Spleen (tissue), 11 donors: Measurements from ENCODE around the gene HOXB5. TPM values are rescaled to one million over a fixed set of nuclear protein-coding genes. Genes with fewer than 3 reads are reported as not detected.

Experiments
- DNase-seq: peaks from one replicate; pipeline ENCODE4 v3.0.0-alpha.2; 2020
- H3K27ac ChIP-seq, 8 donors: fragments of 200-600 bp; sonication (generic) in 7 of 8; 1 replicate in 4 of 8; 2 replicates in 4 of 8; pipeline versions ENCODE4 v1.5.0 to v1.8.0; 2016 to 2021; ENCODE audit warnings: inconsistent platforms in 4 of 8, mild to moderate bottlenecking in 4 of 8, moderate library complexity in 1 of 8
- H3K27me3 ChIP-seq, 7 donors: fragments of 200-600 bp; sonication (generic) in 6 of 7; replicated peaks in 1 of 7; 1 replicate in 4 of 7; 2 replicates in 3 of 7; pipeline versions ENCODE4 v1.5.0 to v1.8.0; 2016 to 2021; ENCODE audit warnings: inconsistent platforms in 3 of 7, mild to moderate bottlenecking in 1 of 7
- H3K36me3 ChIP-seq, 6 donors: fragments of 200-600 bp; sonication (generic) in 5 of 6; 1 replicate in 4 of 6; 2 replicates in 2 of 6; pipeline versions ENCODE4 v1.5.0 to v1.8.0; 2016 to 2021; ENCODE audit warnings: inconsistent platforms in 2 of 6
- H3K4me1 ChIP-seq, 6 donors: fragments of 200-600 bp; sonication (generic) in 5 of 6; 1 replicate in 3 of 6; 2 replicates in 3 of 6; pipeline versions ENCODE4 v1.5.0 to v1.8.0; 2016 to 2021; ENCODE audit warnings: inconsistent platforms in 3 of 6
- H3K4me3 ChIP-seq, 8 donors: fragments of 200-600 bp; sonication (generic) in 7 of 8; 1 replicate in 4 of 8; 2 replicates in 4 of 8; pipeline versions ENCODE4 v1.5.0 to v1.8.0; 2016 to 2021; ENCODE audit warnings: inconsistent platforms in 4 of 8, mild to moderate bottlenecking in 4 of 8, moderate library complexity in 2 of 8
- H3K9me3 ChIP-seq, 8 donors: fragments of 200-600 bp; sonication (generic) in 7 of 8; 1 replicate in 4 of 8; 2 replicates in 4 of 8; pipeline versions ENCODE4 v1.5.0 to v1.8.0; 2016 to 2021; ENCODE audit warnings: inconsistent platforms in 4 of 8
- POLR2A ChIP-seq, 3 donors: fragments of 450-650 bp; IDR thresholded peaks; one replicate each; pipeline ENCODE4 v1.5.1; 2017; ENCODE audit warnings: antibody characterized with exemption in 3 of 3, mild to moderate bottlenecking in 1 of 3
- POLR2AphosphoS5 ChIP-seq, 3 donors: sonication (generic); formaldehyde crosslinking; IDR thresholded peaks; one replicate each; pipeline ENCODE4 v1.5.1; 2017; ENCODE audit warnings: antibody characterized with exemption in 3 of 3
- WGBS, 5 donors: extraction: QIAGEN DNeasy Blood & Tissue Kit in 3 of 5; methylation state at CpG; one replicate each; pipeline versions ENCODE4 v1.1.5 to v1.1.7; 2013 to 2018; 5-methylcytosine and 5-hydroxymethylcytosine counted together
- intact Hi-C: fragments of 100-400 bp; cut with DNase I; formaldehyde crosslinking; loops from one replicate; pipeline ENCODE4 v1.15.0; 2023; ENCODE audit warnings: low total_unique reads
- polyA plus RNA-seq, 3 donors: library from polyadenylated mRNA; stranded (reverse); fragments of 200-250 nt; gene quantifications; one replicate each; pipeline ENCODE4 v1.2.1, GENCODE V29; 2013
- total RNA-seq, 7 donors: library from RNA; depleted of rRNA in 3 of 7; stranded (reverse); fragments of >200 nt in 3 of 7; fragmentation: NEBNext Ultra II Directional in 4 of 7; extraction: Animal tissue kit (Norgen Biotek cat#: 25700) in 4 of 7; gene quantifications; one replicate each; pipeline versions ENCODE4 v1.1.0 to v1.2.1, GENCODE V29; 2016 to 2021
- TF ChIP-seq, protein P1 (sequence below), 11 experiments: fragments of 200-600 bp in 7 of 11; fragments of 450-650 bp in 4 of 11; sonication (generic) in 4 of 11; IDR thresholded peaks in 8 of 11; conservative IDR thresholded peaks in 3 of 11; 1 replicate in 7 of 11; 2 replicates in 4 of 11; pipeline versions ENCODE4 v1.4.0 to v1.8.0; 2016 to 2021; ENCODE audit warnings: antibody characterized with exemption in 11 of 11, inconsistent platforms in 4 of 11, mild to moderate bottlenecking in 1 of 11
- donor health status: healthy with polysubstance abuse.
- donor health status: DM: no; HTN: no; CAD: no; lungs with moderate emphysema.
- donor health status: DM: no; HTN: no; CAD: no.
- donor health status: Bipolar disorder and iron deficiency.
- donor health status: healthy.
- donor health status: DM: no; HTN: no; CAD: no.
- donor health status: DM: yes; HTN: yes; CAD: no.

Gene HOXB5
- total and polyA plus RNA-seq, 10 donors, result 0.43 to 2.6 (median 1.1) TPM

DNA sequence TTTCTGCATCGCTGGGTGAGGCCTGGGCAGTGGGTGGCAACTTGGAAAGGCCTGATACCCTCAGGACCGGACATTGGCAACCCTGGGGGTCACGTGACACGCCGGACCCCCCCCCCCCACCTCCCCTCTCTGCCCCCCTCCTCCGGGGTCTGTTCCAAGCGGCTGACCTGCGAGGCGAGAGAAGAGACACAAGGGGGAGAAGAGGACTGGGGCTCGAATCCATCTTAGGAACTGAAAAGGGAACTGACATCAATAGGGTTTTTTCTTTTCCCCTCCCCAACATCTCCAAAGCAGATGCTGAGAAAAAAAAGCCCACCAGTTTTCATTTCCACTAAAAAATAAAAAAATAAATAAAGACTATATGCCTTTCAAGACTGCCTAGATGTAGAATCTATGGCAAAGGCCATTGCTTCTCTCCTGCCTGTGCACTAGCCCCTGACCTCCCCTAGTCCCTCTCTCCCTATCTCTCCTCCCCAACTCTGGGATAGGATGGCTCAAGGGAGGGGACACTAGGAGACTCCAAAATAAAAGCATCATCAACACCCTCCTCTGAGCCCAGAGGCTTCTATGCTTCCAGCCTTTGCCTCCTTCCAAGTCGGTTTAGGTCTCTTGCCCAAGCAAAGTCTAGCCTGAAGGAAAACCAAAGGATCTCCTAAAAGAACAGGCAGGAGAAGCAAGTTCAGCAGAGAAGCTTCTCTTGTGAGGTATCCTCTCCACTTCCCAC lies 41.0 kb downstream of the HOXB5 start:
- Histone ChIP-seq H3K36me3 (peaks cover 0 to 17% (median 0%) of the 10 kb centered on the region in 6 donors), H3K4me3 (peak overlapping the region in 2 of 8 donors; percentile 15 to 24), H3K4me1 (peaks cover 0 to 50% (median 15%) of the 10 kb centered on the region in 6 donors), H3K27me3 (peaks cover 0 to 47% (median 6%) of the 10 kb centered on the region in 7 donors), H3K27ac (peak overlapping the region; percentile 29 to 94 (median 60)), H3K9me3 (no peaks in the 10 kb centered on the region)
- WGBS, 5 donors, result 49 to 60% (median 58%) methylated on average over 7 to 11 of the region's 11 CpGs
- DNase-seq, result no peak
- intact Hi-C loops, result no loop called here
- TF ChIP-seq POLR2A (IDR thresholded peaks at IDR 0.05) (no peak), POLR2AphosphoS5 (IDR thresholded peaks at IDR 0.05) (peak in 1 of 3 donors; percentile 38)
- TF ChIP-seq, protein P1, sequence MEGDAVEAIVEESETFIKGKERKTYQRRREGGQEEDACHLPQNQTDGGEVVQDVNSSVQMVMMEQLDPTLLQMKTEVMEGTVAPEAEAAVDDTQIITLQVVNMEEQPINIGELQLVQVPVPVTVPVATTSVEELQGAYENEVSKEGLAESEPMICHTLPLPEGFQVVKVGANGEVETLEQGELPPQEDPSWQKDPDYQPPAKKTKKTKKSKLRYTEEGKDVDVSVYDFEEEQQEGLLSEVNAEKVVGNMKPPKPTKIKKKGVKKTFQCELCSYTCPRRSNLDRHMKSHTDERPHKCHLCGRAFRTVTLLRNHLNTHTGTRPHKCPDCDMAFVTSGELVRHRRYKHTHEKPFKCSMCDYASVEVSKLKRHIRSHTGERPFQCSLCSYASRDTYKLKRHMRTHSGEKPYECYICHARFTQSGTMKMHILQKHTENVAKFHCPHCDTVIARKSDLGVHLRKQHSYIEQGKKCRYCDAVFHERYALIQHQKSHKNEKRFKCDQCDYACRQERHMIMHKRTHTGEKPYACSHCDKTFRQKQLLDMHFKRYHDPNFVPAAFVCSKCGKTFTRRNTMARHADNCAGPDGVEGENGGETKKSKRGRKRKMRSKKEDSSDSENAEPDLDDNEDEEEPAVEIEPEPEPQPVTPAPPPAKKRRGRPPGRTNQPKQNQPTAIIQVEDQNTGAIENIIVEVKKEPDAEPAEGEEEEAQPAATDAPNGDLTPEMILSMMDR (IDR thresholded peaks at IDR 0.05 in 8 of 11, conservative IDR thresholded peaks at IDR 0.05 in 3 of 11), result no peak

DNA sequence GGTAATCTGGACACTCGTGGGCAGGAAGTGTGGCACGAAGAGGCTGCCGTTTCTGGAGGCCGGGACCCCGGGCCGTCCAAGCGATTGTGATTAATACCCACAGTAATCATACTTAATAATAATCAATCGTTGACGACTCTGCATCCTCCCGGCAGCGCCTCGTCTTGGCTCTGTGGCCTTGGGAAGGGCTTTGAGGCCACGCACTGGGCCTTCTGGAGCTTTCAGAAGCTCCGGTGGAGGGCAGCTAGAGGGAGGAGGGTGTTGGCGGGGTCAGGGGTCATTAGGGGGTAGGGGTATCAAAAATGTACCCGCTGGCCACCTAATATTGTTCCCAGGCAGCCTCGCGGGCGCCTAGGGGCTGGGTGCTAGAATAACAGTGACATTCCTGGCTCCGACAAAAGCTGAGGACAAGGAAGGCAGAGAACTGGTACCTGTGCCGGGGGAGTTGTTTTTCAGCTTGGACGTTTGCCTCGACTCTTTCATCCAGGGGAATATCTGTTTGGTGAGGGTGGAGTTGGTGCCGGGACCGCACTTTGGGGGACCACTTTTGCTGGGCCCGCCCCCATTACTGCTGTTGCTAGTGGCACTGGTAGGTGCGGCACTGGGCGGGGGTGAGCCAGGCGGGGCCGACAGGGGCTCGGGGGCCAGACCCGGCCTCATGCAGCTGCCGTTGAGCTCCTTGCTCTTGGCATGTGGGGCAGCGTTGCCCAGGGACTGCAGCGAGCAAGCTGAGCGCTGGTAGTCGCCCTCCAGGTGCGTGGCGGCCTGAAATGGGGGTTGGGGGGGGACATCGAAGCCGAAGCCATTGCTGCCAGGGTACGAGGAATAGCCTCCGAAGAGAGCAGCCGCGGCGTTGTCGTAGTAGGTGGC lies 41.7 kb downstream of the HOXB5 start:
- Histone ChIP-seq H3K27ac (peak overlapping the region; percentile 41 to 94 (median 56)), H3K36me3 (peaks cover 0 to 17% (median 0%) of the 10 kb centered on the region in 6 donors), H3K9me3 (no peaks in the 10 kb centered on the region), H3K4me1 (peaks cover 0 to 50% (median 15%) of the 10 kb centered on the region in 6 donors), H3K27me3 (peaks cover 0 to 46% (median 6%) of the 10 kb centered on the region in 7 donors), H3K4me3 (peak overlapping the region in 1 of 8 donors; percentile 9)
- 80 to 88% (median 85%) methylated on average over 36 to 47 of the region's 47 CpGs for WGBS, 5 donors
- TF ChIP-seq POLR2AphosphoS5 (IDR thresholded peaks at IDR 0.05), result no peak
- no peak for TF ChIP-seq POLR2A (IDR thresholded peaks at IDR 0.05)
- DNase-seq, result no peak
- intact Hi-C loops, result no loop called here

DNA sequence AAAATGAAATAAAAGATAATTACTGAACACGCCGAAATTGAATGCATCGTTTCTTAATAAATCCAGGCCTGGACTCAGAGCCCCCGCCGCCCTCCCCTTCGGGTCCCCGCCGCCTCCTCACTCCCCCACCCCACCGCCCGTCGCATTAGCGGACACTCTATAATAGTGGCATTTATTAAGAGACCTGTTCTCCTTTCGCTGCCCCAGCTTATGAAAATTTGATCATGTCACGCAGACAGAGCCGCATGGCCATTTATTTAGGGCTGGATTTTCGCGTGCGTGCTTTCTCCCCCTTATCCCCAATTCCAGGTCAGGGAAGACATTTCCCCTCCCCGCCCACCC lies 42.4 kb downstream of the HOXB5 start:
- H3K4me1 ChIP-seq, result peaks cover 0 to 50% (median 14%) of the 10 kb centered on the region in 6 donors
- H3K36me3 ChIP-seq, result peaks cover 0 to 17% (median 0%) of the 10 kb centered on the region in 6 donors
- H3K4me3 ChIP-seq, result no peak overlapping the region
- H3K27me3 ChIP-seq, result peaks cover 0 to 46% (median 6%) of the 10 kb centered on the region in 7 donors
- intact Hi-C loops, result no loop called here
- DNase-seq, result no peak
- 78 to 94% (median 87%) methylated on average over 19 of the region's 19 CpGs for WGBS, 5 donors
- TF ChIP-seq POLR2AphosphoS5 (IDR thresholded peaks at IDR 0.05) (no peak), POLR2A (IDR thresholded peaks at IDR 0.05) (no peak)
- TF ChIP-seq, protein P1 (IDR thresholded peaks at IDR 0.05 in 8 of 11, conservative IDR thresholded peaks at IDR 0.05 in 3 of 11), result no peak
- no peaks in the 10 kb centered on the region for H3K9me3 ChIP-seq
- peak overlapping the region in 7 of 8 donors; percentile 13 to 94 (median 53) for H3K27ac ChIP-seq

DNA sequence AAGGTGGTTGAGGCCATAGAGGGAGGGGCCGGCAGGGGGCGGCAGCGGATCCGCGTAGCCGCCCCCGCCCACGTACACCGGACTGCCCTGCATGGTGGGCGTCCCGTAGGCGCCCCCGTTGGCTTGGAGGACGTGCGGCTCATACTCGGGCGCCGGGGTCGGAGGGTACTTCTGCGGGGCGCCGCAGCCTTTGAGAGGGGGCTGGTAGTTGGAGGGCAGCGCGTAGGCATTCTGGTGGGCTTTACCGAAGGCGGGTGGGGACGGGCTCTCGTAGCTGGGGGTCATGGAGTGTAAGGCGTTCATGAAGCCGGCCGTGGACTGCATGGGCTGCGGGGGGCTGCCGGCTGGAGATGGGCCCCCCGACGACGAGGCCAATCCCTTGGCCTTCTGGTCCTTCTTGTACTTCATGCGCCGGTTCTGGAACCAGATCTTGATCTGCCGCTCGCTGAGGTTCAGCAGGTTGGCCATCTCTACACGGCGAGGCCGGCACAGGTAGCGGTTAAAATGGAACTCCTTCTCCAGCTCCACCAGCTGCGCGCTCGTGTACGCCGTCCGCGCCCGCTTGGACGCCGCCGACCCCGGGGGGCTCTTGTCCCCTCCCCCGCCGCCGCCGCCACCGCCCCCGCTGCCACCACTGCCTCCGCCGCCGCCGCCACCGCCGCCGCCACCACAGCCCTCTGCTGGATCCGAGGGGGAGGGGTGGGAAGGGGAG lies 42.9 kb downstream of the HOXB5 start:
- intact Hi-C loops, result no loop called here
- 79 to 90% (median 89%) methylated on average over 55 to 70 of the region's 70 CpGs for WGBS, 5 donors
- DNase-seq, result no peak
- H3K9me3 ChIP-seq, result no peaks in the 10 kb centered on the region
- H3K4me1 ChIP-seq, result peaks cover 0 to 50% (median 11%) of the 10 kb centered on the region in 6 donors
- peaks cover 0 to 46% (median 2%) of the 10 kb centered on the region in 7 donors for H3K27me3 ChIP-seq
- peaks cover 0 to 17% (median 0%) of the 10 kb centered on the region in 6 donors for H3K36me3 ChIP-seq
- TF ChIP-seq POLR2A (IDR thresholded peaks at IDR 0.05) (no peak), POLR2AphosphoS5 (IDR thresholded peaks at IDR 0.05) (peak in 1 of 3 donors; percentile 5)
- peak overlapping the region in 6 of 8 donors; percentile 46 to 94 (median 76) for H3K27ac ChIP-seq
- H3K4me3 ChIP-seq, result peak overlapping the region in 1 of 8 donors; percentile 7
